ENCODE results near the gene NABP2. TPM values are rescaled to one million over a fixed set of nuclear protein-coding genes. Genes with fewer than 3 reads are reported as not detected.

The NABP2 gene
- total RNA-seq, 1 experiment from 2014 or later, result 49.0 TPM

- Histone ChIP-seq H3T11ph (ENCODE audit: low read length) (no peak overlapping the region), H3K27ac (ENCODE audit: insufficient read length, low read depth, low read length) (no peak overlapping the region), H2BK120ac (ENCODE audit: low read depth, low read length, poor library complexity, severe bottlenecking) (no peak overlapping the region), H3K56ac (ENCODE audit: insufficient read length, low read depth, low read length) (no peak overlapping the region), H2AFZ (ENCODE audit: low read length) (no peak overlapping the region), H4K5ac (ENCODE audit: insufficient read length, low read depth, low read length) (no peak overlapping the region), H3K4me2 (ENCODE audit: insufficient read depth, insufficient read length, low read length) (no peak overlapping the region), H3K23ac (ENCODE audit: insufficient read length, low read depth, low read length) (no peak overlapping the region), H3K79me1 (ENCODE audit: insufficient read depth, low read depth, low read length, poor library complexity, severe bottlenecking) (no peaks in the 10 kb centered on the region), H2BK20ac (ENCODE audit: low read depth, low read length, poor library complexity, severe bottlenecking) (no peak overlapping the region), H4K20me1 (ENCODE audit: control insufficient read depth, insufficient read depth, insufficient read length) (peaks cover 3% of the 10 kb centered on the region), H4K8ac (replicated peaks; ENCODE audit: insufficient read length, low read depth, low read length) (no peak overlapping the region), H3K27me3 (ENCODE audit: insufficient read depth, low read length) (no peaks in the 10 kb centered on the region), H3K23me2 (ENCODE audit: insufficient read length, low read depth, low read length, poor library complexity, severe bottlenecking) (no peaks in the 10 kb centered on the region), H3K9ac (ENCODE audit: extremely low read depth, insufficient read length, low read length) (no peak overlapping the region), H3K4ac (ENCODE audit: low read depth, low read length) (no peak overlapping the region), H2BK5ac (ENCODE audit: insufficient read length, low read length) (no peak overlapping the region), H3K4me1 (ENCODE audit: insufficient read depth, low read length) (no peaks in the 10 kb centered on the region), H2AK5ac (ENCODE audit: insufficient read length, low read length) (no peak overlapping the region), H2BK12ac (ENCODE audit: insufficient read length, low read depth, low read length) (no peak overlapping the region), H2BK15ac (ENCODE audit: low read depth, low read length) (no peak overlapping the region), H3K9me3 (ENCODE audit: control insufficient read depth, low read depth, low read length) (no peaks in the 10 kb centered on the region), H4K91ac (ENCODE audit: insufficient read length, low read depth, low read length) (no peak overlapping the region), H3K18ac (ENCODE audit: insufficient read length, low read depth, low read length) (no peak overlapping the region), H3K79me2 (ENCODE audit: insufficient read depth, low read length) (no peaks in the 10 kb centered on the region), H3K14ac (ENCODE audit: insufficient read depth, low read length) (no peak overlapping the region)
- Mint-ChIP-seq H3K9me3 (no peaks in the 10 kb centered on the region; a peak in 1 of 5 replicates), H3K4me1 (peaks cover 9 to 11% of the 10 kb centered on the region in 2 experiments; a peak in 3 of 4 replicates), H3K36me3 (ENCODE audit: insufficient read depth in 1 of 3, low read depth in 3 of 3) (peaks cover 2 to 17% (median 10%) of the 10 kb centered on the region in 3 experiments; a peak in 5 of 7 replicates), H3K4me3 (no peak overlapping the region), H3K27ac (no peak overlapping the region), H3K27me3 (ENCODE audit: low read depth) (peaks cover 10% of the 10 kb centered on the region)
- peak; percentile 56 for DNase-seq
- TF ChIP-seq CTCF (conservative IDR thresholded peaks at IDR 0.05), result no peak
- WGBS (ENCODE audit: extremely low coverage, insufficient read length, low lambda C conversion rate), result no CpG with 5 or more reads among the region's 8 CpGs
Observed at GRCh38 chr12:56230432-56231183, 6.5 kb downstream of the NABP2 start.
